Jurkat, Clone E6-1 (cell line): ENCODE data around the gene CHRNE.
"Not testable (repeated sequence)": the region's sequence is repeated elsewhere in the genome, so short reads cannot be mapped to it uniquely, and the experiment has no call there.

ENCODE experiments used
- DNase-seq: peaks from one replicate; pipeline ENCODE4 v3.0.0-alpha.2; 2011; ENCODE audit warnings: low read depth, low spot score
- H3K4me3 ChIP-seq: 2 replicates; pipeline ENCODE4 v1.5.1; 2011; ENCODE audit warnings: mild to moderate bottlenecking, low read length, control low read depth, moderate library complexity

Gene CHRNE

DNA sequence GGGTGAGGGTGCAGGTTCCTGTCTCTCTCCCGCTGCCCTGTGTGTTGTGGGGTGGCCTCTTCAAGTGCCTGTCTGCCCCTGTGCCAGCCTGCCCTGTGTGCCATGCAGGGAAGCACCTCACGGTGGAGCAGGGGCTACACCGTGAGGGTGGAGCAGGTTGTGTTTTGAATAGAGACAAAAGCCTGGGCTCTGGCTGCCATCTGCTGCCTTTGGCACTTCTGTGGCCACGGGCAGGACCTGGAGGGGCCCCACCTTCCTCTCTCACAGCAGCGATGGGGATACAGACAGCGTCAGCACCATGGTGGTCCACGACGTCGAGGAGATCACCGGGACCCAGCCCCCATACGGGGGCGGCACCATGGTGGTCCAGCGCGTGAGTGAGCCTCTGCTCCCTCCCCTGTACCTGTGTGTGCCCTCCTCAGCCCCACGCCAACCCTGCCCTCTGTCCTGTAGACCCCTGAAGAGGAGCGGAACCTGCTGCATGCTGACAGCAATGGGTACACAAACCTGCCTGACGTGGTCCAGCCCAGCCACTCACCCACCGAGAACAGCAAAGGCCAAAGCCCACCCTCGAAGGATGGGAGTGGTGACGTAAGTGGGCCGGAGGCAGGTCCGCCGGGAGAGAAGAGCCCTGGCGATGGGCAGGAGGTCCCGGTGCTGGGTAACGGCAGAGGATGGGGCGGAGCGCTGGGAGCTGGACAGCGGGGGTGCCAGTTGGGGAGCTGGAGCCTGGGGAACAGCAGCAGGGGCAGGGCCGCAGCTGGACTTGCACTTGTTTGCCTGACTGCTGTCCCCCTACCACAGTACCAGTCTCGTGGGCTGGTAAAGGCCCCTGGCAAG is 9.0 kb downstream of the CHRNE start:
- DNase-seq = no peak

DNA sequence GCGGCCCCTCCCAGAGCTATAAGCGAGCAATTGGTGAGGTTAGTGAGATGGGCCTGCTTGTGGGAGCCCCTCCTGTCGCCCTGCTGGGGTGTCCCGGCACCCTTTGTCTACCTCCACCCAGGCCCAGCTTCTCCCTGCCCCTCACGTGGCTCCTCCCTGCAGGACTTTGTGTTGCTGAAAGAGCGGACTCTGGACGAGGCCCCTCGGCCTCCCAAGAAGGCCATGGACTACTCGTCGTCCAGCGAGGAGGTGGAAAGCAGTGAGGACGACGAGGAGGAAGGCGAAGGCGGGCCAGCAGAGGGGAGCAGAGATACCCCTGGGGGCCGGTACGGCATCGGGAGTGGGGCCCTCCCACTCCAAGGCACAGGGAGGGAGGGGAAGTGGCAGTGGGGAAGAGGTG is 9.6 kb downstream of the CHRNE start:
- DNase-seq = no peak
- H3K4me3 ChIP-seq = no peak overlapping the region

More for the DNA sequence above, 9.0 kb downstream of the CHRNE start:
- no peak overlapping the region for H3K4me3 ChIP-seq

DNA sequence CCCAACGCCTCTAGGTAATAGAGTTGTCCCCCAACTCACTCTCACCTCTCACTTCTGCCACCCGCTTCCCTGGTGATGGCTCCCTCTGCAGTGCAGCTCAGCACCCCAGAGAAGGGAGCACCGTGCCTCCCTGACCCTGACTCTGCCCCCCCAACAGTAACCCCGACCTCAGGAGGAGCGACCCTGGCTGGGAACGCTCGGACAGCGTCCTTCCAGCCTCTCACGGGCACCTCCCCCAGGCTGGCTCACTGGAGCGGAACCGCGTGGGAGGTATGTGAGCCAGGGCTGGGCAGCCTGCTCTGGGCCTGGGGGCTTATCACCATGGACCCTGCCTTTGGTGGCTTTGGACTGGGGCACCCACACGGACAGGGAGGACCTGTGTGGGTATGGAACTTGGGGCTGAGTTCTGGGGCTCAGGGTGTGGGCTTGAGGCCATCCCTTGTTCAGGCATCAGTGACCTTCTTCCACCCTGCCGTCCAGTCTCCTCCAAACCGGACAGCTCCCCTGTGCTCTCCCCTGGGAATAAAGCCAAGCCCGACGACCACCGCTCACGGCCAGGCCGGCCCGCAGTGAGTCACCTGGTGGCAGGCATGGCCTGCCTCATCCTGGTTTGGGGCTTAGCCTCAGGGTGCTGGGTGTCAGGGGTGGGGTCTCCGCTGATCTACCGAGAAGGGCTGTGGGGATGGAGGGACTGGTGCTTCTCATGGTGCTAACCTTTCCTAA is 10.2 kb downstream of the CHRNE start:
- no peak overlapping the region for H3K4me3 ChIP-seq
- no peak for DNase-seq

DNA sequence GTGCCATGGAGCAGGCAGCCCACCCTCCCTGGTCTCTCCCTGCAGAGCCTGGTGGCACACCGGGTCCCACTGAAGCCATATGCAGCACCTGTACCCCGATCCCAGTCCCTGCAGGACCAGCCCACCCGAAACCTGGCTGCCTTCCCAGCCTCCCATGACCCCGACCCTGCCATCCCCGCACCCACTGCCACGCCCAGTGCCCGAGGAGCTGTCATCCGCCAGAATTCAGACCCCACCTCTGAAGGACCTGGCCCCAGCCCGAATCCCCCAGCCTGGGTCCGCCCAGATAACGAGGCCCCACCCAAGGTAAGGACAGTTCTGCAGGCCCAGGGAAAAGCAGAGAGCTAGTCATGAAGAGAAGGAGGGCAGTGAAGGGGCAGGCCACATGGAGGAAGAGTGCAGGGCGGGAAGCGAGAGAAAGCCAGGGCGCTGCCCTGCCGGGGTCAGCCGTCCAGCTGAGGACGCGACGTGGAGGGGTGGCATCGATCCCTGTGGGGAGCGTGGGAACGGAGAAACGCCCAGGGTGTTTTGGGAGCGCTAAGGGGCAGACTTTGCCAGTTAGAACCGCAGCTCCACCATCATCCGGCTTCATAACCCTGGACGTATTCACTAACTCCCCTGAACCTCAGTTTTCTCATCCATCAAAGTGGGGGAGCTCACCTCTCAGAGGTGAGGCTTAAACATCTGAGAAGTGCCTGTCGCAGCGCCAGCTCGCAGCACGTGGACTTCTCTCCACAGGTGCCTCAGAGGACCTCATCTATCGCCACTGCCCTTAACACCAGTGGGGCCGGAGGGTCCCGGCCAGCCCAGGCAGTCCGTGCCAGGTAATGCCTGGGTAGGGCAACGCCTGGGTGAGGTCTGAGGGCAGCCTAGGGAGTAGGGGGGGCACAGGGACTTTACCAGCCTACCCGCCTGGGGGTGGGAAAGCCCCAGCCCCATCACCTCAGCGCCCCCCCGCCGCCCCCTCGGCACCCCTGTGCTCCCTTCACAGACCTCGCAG is 11.2 kb downstream of the CHRNE start:
- DNase-seq = no peak
- H3K4me3 ChIP-seq = no peak overlapping the region

DNA sequence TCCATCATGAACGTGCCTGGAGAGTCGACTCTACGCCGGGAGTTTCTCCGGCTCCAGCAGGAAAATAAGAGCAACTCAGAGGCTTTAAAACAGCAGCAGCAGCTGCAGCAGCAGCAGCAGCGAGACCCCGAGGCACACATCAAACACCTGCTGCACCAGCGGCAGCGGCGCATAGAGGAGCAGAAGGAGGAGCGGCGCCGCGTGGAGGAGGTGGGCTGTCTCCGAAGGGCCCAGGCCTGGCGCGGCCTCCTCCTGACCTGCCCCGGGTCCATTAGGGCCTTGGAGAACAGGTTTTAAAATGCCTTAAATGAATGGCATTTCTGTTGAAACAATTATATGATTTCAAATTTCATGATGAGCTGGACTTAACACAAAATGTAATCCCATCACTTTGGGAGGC is 15.3 kb downstream of the CHRNE start:
- H3K4me3 ChIP-seq = no peak overlapping the region
- no peak for DNase-seq

DNA sequence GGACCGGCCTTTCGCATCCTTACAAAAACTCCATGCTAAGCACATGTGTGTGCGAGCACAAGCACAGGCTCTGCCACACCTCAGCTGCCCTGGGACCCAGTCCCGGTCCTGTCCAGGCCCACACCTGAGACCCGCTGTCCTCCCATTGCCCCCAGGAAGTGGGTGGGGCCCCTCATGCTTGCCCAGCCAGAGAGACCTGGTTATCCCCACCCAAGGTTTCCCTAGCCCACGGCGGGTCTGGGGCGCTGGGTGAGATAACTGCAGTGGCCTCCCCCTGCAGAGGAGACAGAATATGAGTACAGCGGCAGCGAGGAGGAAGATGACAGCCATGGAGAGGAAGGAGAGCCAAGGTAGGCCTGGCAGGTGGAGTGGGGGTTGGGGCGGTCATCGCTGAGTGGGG is 16.1 kb downstream of the CHRNE start:
- no peak overlapping the region for H3K4me3 ChIP-seq
- no peak for DNase-seq

DNA sequence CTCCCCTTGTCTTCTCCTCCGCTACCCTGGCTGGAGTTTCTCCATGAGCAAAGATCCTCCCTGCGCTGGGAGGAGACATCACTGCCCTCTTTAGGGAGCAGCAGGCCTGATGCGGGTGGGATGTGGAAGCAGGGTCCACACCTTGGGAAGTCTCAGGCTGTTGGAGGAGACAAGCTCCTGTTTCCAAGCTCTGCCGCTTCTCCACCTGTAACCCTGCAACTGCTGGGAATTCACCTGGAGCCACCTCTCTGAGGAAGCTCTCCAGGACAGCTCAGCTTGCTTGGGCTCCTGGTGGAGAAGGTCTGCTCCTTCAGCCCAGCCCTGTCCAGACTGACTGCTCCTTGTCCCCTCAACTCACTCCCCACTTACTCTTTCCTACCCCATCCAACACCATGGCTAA is 18.4 kb downstream of the CHRNE start:
- no peak for DNase-seq
- no peak overlapping the region for H3K4me3 ChIP-seq

DNA sequence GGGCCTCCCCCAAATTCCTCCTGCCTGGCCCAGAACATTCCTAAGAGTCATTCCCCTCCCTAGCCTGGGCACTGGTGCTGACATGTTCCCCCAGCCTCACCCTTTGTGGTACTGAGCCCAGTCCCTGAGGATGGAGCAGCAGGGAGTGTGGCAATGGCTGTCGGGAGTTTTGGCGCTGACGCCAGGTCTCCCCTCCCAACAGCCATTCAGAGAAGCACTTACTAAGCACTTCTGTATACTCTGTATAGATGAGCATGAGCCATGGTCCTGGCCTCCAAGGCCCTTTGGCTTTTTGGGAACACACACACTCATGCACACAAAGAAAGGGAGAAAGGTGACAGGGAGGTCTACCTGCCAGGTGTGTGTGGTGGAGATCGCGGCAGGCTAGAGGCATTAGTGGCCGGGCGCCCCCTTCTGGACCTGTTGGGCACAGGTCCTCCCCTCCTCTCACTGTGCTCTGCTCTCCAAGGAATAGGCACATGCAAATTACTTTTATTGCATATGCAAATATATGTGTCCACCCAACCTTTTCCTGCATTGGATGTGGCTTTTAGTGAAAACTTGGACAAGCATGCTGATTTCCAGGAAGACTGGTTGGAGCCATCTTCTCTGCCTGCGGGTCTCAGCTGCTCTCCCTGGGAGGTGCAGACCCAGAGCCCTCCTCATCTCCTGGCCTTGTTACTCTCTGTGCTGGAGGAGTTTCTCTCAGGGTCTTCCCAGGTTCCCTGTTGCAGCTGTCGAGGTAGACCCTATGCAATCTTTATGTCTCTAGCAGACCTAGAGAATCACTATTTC is 20.9 kb downstream of the CHRNE start:
- no peak overlapping the region for H3K4me3 ChIP-seq
- peak; percentile 23 for DNase-seq

DNA sequence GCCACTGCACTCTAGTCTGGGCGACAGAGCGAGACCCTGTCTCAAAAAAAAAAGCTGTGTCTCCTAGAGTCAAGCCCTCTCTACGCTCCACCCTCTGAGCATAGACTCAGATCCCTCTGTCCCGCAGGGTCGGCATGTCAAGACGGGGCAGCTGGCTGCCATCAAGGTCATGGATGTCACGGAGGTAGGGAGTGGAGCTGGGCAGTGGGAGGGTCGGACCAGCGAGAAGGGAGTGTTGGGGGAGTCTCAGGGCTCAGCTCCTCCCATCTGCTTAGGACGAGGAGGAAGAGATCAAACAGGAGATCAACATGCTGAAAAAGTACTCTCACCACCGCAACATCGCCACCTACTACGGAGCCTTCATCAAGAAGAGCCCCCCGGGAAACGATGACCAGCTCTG is 22.0 kb downstream of the CHRNE start:
- no peak overlapping the region for H3K4me3 ChIP-seq
- DNase-seq = no peak

DNA sequence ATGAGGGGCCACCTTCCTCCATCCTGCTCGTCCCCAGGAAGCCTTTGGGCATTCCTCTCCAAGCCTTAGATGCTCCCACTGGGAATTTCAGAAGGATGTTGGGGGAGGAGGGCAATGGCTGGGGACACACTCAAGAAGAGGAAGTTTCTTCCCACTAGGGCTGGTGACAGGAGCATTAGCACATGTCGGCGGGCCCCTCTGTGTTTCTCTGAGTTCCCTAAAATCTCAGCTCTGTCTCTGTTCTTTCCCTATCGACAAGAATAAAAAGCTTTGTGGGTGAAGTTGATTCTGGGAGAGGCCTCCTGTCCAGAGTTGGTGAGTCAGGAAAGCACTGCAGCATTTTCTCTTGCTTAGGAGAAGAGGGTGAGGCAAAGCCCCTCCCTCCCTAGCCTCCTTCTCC is 23.3 kb downstream of the CHRNE start:
- H3K4me3 ChIP-seq = no peak overlapping the region
- DNase-seq = no peak

DNA sequence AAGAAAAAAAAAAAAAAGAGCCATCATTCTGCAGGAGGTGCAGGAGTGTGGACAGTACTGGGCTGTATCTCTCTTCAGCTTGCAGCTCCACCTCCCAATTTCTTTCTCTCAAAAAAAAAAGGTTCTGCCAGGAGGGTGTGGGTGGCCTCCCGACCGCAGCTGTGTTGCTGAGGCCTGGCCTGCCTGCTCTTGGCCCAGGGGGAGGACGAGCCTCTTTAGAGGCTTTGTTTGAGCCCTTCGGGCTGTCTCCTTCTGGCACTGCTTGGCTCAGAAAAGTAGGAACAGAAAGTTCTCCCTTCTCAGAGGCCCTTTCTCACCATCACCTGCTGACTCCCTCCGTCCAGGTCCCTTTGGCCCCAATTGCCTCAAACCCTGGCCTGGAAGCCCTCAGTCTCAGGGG is 25.8 kb downstream of the CHRNE start:
- no peak for DNase-seq
- H3K4me3 ChIP-seq = no peak overlapping the region

DNA sequence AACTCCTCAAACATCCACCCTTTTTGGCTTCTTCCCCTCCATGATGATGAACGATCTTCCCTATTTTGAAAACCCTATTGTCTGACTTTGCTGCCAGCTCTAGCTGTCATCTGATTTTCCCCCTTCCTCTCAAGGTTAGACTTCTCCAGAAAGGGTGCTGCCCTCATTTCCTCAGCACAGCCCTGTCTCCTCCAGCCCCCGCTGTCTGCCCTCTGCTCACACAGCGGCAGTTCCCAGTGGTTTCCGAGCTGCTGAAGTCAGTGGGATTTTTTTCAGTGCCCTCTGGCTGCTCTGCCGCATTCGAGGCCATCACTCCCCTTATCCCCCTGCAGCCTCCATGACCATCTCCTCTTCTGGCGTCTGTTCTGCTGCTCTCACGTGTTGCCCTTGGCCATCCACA is 30.1 kb downstream of the CHRNE start:
- DNase-seq = no peak

DNA sequence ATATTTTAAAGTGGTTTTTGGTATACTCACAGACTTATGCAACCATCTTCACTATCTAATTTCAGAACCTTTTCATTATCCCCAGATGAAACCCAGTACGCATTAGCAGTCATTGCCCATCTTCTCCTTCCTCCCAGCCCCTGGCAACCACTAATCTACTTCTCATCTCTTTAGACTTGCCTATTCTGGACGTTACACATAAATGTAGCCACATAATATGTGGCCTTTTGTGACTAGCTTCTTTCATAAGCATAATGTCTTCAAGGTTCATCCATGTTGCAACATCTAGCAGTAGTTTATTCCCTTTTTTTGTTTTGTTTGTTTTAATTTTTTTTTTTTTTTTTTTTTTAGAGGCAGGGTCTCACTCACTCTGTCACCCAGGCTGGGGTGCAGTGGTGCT is 32.0 kb downstream of the CHRNE start:
- DNase-seq = no peak
- H3K4me3 ChIP-seq = no peak overlapping the region

More for the DNA sequence above, 30.1 kb downstream of the CHRNE start:
- H3K4me3 ChIP-seq = no peak overlapping the region

DNA sequence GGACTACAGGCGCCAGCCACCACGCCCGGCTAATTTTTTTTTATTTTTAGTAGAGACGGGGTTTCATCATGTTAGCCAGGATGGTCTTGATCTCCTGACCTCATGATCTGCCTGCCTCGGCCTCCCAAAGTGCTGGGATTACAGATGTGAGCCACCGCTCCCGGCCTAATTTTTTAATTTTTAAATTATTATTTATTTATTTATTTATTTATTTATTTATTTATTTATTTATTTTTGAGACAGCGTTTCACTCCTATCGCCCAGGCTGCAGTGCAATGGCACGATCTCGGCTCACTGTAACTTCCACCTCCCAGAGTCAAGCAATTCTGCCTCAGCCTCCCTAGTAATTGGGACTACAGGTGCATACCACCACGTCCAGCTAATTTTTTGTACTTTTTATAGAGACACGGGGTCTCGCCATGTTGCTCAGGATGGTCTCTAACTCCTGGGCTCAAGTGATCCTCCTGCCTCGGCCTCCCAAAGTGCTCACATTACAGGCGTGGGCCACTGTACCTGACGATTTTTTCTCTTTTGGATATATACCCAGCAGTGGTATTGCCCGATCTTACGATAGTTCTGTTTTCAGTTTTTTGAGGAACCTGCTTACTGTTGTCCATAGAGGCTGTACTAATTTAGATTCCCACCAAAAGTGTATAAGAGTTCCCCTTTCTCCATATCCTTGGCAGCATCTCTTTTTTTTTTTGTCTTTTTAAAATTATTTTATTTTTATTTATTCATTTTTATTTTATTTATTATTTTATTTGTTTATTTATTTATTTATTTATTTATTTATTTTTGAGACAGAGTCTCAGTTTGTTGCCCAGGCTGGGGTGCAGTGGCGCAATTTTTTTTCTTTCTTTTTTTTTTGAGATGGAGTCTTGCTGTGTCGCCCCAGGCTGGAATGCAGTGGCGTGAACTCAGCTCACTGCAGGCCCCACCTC is 33.6 kb downstream of the CHRNE start:
- DNase-seq, H3K4me3 ChIP-seq: not testable (repeated sequence)

DNA sequence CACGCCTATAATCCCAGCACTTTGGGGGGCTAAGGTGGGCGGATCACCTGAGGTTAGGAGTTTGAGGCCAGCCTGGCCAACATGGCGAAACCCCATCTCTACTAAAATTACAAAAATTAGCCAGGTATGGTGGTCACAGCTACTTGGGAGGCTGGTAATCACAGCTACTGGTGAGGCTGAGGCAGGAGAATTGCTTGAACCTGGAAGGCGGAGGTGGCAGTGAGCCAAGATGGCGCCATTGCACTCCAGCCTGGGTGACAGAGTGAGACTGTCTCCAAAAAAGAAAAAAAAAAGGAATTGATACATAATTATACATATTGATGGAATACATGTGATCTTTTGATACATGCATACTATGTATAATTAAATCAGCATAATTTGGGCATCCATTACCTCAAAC is 35.4 kb downstream of the CHRNE start:
- not testable (repeated sequence) for DNase-seq, H3K4me3 ChIP-seq

DNA sequence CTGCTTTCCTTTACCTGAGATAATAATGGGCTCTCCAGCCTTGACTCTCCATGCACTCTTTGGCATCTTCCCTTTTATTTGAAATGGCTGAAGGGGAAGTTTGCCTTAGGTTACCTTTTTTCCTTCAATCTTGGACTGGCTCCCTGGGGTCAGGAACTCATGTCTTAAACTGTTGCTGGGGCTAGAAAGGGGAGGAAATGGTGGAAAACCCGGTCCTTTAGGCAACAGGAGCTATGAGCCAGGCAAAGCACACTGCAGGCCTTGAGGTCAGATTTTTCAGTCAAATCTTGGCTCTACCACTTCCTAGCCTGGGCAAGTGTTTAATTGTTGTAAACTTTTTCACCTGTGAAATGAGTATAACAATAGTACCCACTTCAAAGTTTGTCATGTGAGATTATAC is 39.6 kb downstream of the CHRNE start:
- no peak for DNase-seq

DNA sequence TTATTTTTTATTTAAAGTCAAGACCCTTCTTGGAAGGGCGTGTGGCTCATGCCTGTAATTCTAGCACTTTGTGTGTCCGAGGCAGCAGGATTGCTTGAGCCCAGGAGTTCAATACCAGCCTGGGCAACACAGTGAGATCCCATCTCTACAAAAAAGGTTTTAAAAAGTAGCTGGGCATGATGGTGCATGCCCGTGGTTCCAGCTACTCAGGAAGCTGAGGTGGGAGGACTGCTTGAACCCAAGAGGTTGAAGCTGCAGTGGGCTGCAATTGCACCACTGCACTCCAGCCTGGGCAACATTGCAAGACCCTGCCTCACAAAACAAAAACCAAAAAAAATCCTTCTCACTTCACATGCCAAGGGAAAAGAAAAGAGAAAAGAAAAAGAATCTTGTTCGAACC is 40.2 kb downstream of the CHRNE start:
- no peak for DNase-seq
- no peak overlapping the region for H3K4me3 ChIP-seq

More for the DNA sequence above, 39.6 kb downstream of the CHRNE start:
- H3K4me3 ChIP-seq = no peak overlapping the region

DNA sequence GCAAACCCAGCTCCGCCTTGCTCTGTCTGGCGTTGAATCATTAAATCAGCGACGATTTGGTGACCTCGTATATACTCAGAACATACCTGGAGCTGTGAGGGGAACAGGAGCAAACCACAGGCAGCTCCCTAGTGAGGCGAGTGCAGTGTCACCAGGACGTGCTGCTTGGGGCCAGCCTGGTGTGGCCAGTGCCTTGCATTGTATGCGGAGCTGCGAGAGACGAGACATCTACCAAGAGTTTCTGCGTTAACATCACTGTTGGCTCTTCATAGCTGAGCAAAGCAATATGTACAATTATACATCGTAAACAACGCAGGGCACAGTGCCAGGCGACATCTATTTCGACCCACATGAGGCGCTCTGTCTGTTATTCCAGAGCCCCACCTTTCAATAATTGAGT is 41.8 kb downstream of the CHRNE start:
- no peak for DNase-seq
- H3K4me3 ChIP-seq = no peak overlapping the region
